ENCODE measurements around the gene KIF13A. TPM values are rescaled to one million over a fixed set of nuclear protein-coding genes. Genes with fewer than 3 reads are reported as not detected.

The KIF13A gene
- total RNA-seq, 1 experiment from 2014 or later: 19.7 TPM

DNA sequence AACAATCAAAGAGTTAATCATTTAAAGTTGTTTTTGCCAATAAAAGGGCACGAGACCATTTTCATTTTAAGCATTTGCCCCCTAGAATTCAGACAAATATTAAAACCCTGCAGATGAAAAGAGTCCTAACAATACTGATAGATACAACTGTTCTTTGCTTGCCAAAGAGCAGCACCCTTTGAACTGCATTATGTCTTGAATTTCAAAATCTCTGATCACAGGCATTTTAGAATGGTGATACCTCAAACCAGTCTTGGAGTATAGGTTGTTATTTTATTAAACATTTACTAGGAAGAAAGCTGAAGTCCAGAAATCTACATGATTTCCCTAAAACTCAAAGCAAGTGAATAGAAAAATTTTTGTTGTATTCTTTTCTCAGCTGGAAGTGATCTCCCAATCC, 108.7 kb downstream of the KIF13A start:
- no peaks in the 10 kb centered on the region for H3K9me3 ChIP-seq (ENCODE audit: low read depth, low read length, poor library complexity, severe bottlenecking)
- intact Hi-C loops (cut with micrococcal nuclease; ENCODE audit: unreplicated experiment): no loop called here
- TF ChIP-seq, protein P1, sequence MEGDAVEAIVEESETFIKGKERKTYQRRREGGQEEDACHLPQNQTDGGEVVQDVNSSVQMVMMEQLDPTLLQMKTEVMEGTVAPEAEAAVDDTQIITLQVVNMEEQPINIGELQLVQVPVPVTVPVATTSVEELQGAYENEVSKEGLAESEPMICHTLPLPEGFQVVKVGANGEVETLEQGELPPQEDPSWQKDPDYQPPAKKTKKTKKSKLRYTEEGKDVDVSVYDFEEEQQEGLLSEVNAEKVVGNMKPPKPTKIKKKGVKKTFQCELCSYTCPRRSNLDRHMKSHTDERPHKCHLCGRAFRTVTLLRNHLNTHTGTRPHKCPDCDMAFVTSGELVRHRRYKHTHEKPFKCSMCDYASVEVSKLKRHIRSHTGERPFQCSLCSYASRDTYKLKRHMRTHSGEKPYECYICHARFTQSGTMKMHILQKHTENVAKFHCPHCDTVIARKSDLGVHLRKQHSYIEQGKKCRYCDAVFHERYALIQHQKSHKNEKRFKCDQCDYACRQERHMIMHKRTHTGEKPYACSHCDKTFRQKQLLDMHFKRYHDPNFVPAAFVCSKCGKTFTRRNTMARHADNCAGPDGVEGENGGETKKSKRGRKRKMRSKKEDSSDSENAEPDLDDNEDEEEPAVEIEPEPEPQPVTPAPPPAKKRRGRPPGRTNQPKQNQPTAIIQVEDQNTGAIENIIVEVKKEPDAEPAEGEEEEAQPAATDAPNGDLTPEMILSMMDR (conservative IDR thresholded peaks at IDR 0.05; ENCODE audit: low read depth, low read length): no peak
- TF ChIP-seq EZH2 (IDR thresholded peaks at IDR 0.05; ENCODE audit: borderline replicate concordance, low read depth, low read length, poor library complexity, severe bottlenecking): no peak
- H3K4me1 ChIP-seq (ENCODE audit: insufficient read depth, low read length, poor library complexity, severe bottlenecking): peaks cover 16% of the 10 kb centered on the region
- DNase-seq (ENCODE audit: low spot score): no peak
- H3K27me3 ChIP-seq (replicated peaks; ENCODE audit: insufficient read depth, low read depth, low read length, poor library complexity): no peaks in the 10 kb centered on the region
- no peak overlapping the region for H3K27ac ChIP-seq (ENCODE audit: low read depth, low read length, poor library complexity, severe bottlenecking)
- ChIA-PET POLR2A (ENCODE audit: low non-redundant PET) (no interaction called here), CTCF (no interaction called here)
- no peaks in the 10 kb centered on the region for H3K36me3 ChIP-seq (ENCODE audit: insufficient read depth, low read length, poor library complexity, severe bottlenecking)
- no TSS peak for BruUV-seq (replicated peaks)
- H3K4me3 ChIP-seq (ENCODE audit: low read depth, low read length, poor library complexity, severe bottlenecking): no peak overlapping the region

DNA sequence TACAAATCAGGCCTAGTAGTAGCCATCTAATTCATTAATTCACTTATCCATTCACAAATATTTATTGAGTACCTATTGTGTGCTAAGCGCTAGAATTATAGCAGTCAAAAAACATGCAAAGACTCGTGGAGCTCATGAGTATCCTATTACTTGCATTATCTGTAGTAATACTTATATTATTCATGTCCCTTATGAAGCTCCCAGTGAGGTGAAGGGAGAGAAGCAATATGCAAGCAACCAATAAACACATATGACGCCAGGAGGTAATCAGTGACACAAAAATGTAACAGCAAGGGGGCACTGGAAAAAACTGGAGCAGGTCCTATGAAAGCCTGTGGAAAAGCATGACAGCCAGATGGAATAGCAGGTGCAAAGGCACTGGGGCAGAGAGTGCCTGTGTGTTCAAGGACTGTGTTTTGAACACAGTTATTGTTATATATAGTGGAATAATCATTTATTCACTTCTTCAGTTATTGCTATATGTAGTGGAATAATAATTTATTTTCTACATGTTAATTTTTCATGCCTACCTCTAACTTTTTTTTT, 109.5 kb downstream of the KIF13A start:
- no peaks in the 10 kb centered on the region for H3K36me3 ChIP-seq (ENCODE audit: insufficient read depth, low read length, poor library complexity, severe bottlenecking)
- CTCF ChIA-PET: no interaction called here
- no peaks in the 10 kb centered on the region for H3K9me3 ChIP-seq (ENCODE audit: low read depth, low read length, poor library complexity, severe bottlenecking)
- POLR2A ChIA-PET (ENCODE audit: low non-redundant PET): no interaction called here
- H3K27ac ChIP-seq (ENCODE audit: low read depth, low read length, poor library complexity, severe bottlenecking): no peak overlapping the region
- H3K4me1 ChIP-seq (ENCODE audit: insufficient read depth, low read length, poor library complexity, severe bottlenecking): peaks cover 16% of the 10 kb centered on the region
- no peaks in the 10 kb centered on the region for H3K27me3 ChIP-seq (replicated peaks; ENCODE audit: insufficient read depth, low read depth, low read length, poor library complexity)
- no TSS peak for BruUV-seq (replicated peaks)
- TF ChIP-seq EZH2 (IDR thresholded peaks at IDR 0.05; ENCODE audit: borderline replicate concordance, low read depth, low read length, poor library complexity, severe bottlenecking): no peak
- TF ChIP-seq, protein P1 (conservative IDR thresholded peaks at IDR 0.05; ENCODE audit: low read depth, low read length): no peak
- no peak for DNase-seq (ENCODE audit: low spot score)
- intact Hi-C loops (cut with micrococcal nuclease; ENCODE audit: unreplicated experiment): no loop called here
- H3K4me3 ChIP-seq (ENCODE audit: low read depth, low read length, poor library complexity, severe bottlenecking): no peak overlapping the region

DNA sequence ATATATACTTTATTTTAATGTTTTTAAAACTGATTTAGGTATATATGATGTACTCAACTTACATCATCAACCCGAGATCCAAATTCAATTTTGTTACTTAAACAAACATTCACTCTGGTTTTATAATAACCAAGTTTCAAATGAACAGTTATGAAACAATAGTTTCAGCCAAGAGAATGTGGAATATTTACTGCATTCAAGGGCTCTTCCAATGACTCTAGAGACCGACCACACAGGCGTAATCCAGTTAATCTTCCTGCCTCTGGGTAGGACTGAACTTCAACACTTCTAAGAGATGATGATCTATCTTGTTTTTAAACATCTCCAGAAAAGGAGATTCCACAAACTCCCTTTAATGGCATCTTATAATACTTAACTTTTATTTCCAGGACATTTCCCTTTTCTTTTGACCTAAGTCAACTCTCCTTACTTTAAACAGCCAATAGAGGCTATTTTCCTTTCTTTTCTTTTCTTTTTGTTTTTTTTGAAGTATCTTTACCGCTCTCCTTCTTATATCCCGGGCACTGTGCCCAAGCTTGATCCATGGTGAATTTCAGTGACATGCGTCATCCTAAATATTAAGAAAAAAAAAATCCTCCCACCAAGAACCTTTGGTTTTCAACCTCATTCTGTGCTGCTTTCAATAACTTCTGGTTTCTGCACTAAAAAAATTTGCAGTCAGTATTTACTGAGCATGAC, 110.1 kb downstream of the KIF13A start:
- peak; percentile 33 for DNase-seq (ENCODE audit: low spot score)
- Histone ChIP-seq H3K27me3 (replicated peaks; ENCODE audit: insufficient read depth, low read depth, low read length, poor library complexity) (no peaks in the 10 kb centered on the region), H3K4me1 (ENCODE audit: insufficient read depth, low read length, poor library complexity, severe bottlenecking) (peaks cover 16% of the 10 kb centered on the region), H3K36me3 (ENCODE audit: insufficient read depth, low read length, poor library complexity, severe bottlenecking) (no peaks in the 10 kb centered on the region), H3K27ac (ENCODE audit: low read depth, low read length, poor library complexity, severe bottlenecking) (no peak overlapping the region), H3K9me3 (ENCODE audit: low read depth, low read length, poor library complexity, severe bottlenecking) (no peaks in the 10 kb centered on the region), H3K4me3 (ENCODE audit: low read depth, low read length, poor library complexity, severe bottlenecking) (no peak overlapping the region)
- ChIA-PET CTCF (no interaction called here), POLR2A (ENCODE audit: low non-redundant PET) (no interaction called here)
- TF ChIP-seq EZH2 (IDR thresholded peaks at IDR 0.05; ENCODE audit: borderline replicate concordance, low read depth, low read length, poor library complexity, severe bottlenecking): no peak
- TF ChIP-seq, protein P1 (conservative IDR thresholded peaks at IDR 0.05; ENCODE audit: low read depth, low read length): no peak
- intact Hi-C loops (cut with micrococcal nuclease; ENCODE audit: unreplicated experiment): no loop called here
- no TSS peak for BruUV-seq (replicated peaks)

Measured in A673 (cell line).